Stimulated activated CD4-positive, alpha-beta T cell treated with anti-CD3 and anti-CD28 coated beads, TNF-alpha, amount 100 ng/mL, for 48 hours (primary cell): ENCODE results near the gene KXD1.

ENCODE experiments used
- DNase-seq, 3 donors: peaks; one replicate each; pipeline ENCODE4 v3.0.0-alpha.2; 2020; ENCODE audit warnings: low read depth in 3 of 3

The KXD1 gene

GRCh38 chr19:18613589-18614234, 56.0 kb downstream of the KXD1 start:
- no peak for DNase-seq

- no peak for DNase-seq
These were observed 58.4 kb downstream of the KXD1 start for GRCh38 chr19:18616023-18616422.

GRCh38 chr19:18617562-18617961, 59.9 kb downstream of the KXD1 start:
- no peak for DNase-seq

GRCh38 chr19:18618236-18618635, 60.6 kb downstream of the KXD1 start:
- no peak for DNase-seq
